ENCODE data around the gene FDXR. TPM values are rescaled to one million over a fixed set of nuclear protein-coding genes. Genes with fewer than 3 reads are reported as not detected.

FDXR gene
- total and polyA plus RNA-seq, 2 donors (not counting 3 experiments of a cell fraction or from before 2014, with no cell fraction given) = 19.7 to 33.4 TPM

DNA sequence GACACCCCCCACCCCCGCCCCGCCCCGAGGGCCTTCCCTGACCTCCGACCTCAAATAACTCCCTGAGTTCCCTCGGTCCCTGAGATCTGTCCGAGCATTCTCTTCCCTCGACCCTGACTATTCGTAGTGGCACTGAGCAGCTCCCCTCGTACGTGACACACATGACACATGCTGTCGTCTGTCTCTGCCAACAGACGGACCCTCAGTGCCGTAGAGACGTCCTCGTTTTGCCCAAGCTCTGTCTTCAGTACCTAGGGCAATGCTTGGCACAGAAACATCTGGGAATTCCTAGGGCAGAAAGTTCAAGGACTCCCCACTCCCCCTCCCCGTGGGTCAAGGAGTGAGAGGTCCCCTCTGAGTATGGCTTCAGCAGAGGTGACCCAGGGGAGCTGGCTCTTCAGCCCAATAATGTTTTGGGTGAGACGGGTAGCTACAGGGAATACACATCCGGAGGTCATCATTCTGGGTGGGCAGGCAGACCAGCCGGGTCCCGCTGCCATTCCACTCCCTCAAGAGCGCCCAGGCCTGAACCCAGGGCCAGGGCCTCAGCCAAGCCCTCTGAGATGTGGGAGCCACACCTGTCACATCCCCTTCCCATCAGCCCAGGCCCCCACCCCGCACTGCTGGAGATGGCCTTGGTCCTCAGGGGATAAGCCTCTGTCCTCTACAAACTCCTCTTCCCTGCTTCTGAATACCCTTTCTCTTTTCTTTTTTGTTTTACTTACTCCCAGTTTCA, 21.3 kb upstream of the FDXR start:
- BruUV-seq (replicated peaks) = no TSS peak

More for the DNA sequence above, 21.3 kb upstream of the FDXR start:
- no peak overlapping the region for H2AFZ ChIP-seq (ENCODE audit: low read depth, low read length)
- H4K20me1 ChIP-seq (replicated peaks; ENCODE audit: control insufficient read depth, extremely low read depth, insufficient read depth, low read length) = no peaks in the 10 kb centered on the region
- TF ChIP-seq, protein P1, sequence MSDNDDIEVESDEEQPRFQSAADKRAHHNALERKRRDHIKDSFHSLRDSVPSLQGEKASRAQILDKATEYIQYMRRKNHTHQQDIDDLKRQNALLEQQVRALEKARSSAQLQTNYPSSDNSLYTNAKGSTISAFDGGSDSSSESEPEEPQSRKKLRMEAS (IDR thresholded peaks at IDR 0.05; ENCODE audit: insufficient read depth, insufficient read length) = no peak
- TF ChIP-seq EZH2 (IDR thresholded peaks at IDR 0.05; ENCODE audit: borderline replicate concordance, low read depth, low read length, severe bottlenecking) (no peak), CTCF (IDR thresholded peaks at IDR 0.05; ENCODE audit: extremely low read depth in 1 of 2, insufficient read depth in 1 of 2, low read depth in 1 of 2, low read length in 2 of 2) (no peak), POLR2A (IDR thresholded peaks at IDR 0.05; ENCODE audit: low read depth, low read length) (no peak), FOS (IDR thresholded peaks at IDR 0.05; ENCODE audit: borderline replicate concordance, insufficient read depth, low read length) (no peak), MYC (IDR thresholded peaks at IDR 0.05; ENCODE audit: low read depth, low read length) (no peak), GATA2 (IDR thresholded peaks at IDR 0.05; ENCODE audit: insufficient read depth, insufficient read length, low read depth, low read length) (no peak), POLR2AphosphoS5 (IDR thresholded peaks at IDR 0.05; ENCODE audit: insufficient read depth, low read depth, low read length) (no peak), JUN (IDR thresholded peaks at IDR 0.05; ENCODE audit: borderline replicate concordance, insufficient read depth, insufficient read length, low read depth) (no peak)
- no peak overlapping the region for H3K27ac ChIP-seq (ENCODE audit: insufficient read depth, low read depth, low read length)
- H3K27me3 ChIP-seq (ENCODE audit: control insufficient read depth in 2 of 2, insufficient read depth in 2 of 2, low read length in 2 of 2) = peaks cover 37 to 39% of the 10 kb centered on the region in 2 experiments
- no peak overlapping the region for H3K4me3 ChIP-seq (replicated peaks in 1 of 3; ENCODE audit: insufficient read depth in 1 of 3, low read depth in 1 of 3, low read length in 3 of 3)
- no peaks in the 10 kb centered on the region for H3K4me1 ChIP-seq (ENCODE audit: control insufficient read depth, extremely low read depth, insufficient read depth, low read length)
- H3K4me2 ChIP-seq (ENCODE audit: insufficient read depth, low read length) = no peak overlapping the region
- ChIA-PET CTCF (interaction anchor here (1.0 kb wide), 3 partner anchors 12 to 21 kb away, joined by 3 to 4 read pairs (median 4); partner anchors contain the start of gene FDXR), POLR2A (no interaction called here)
- no peaks in the 10 kb centered on the region for H3K79me2 ChIP-seq (ENCODE audit: control insufficient read depth, insufficient read depth, low read length)
- DNase-seq (ENCODE audit: low read depth, low spot score) = no peak
- dilution Hi-C loops (cut with MboI; ENCODE audit: extremely low pct_ligation_motif_present, low sequenced_read_pairs) = no loop called here
- FAIRE-seq = no peak
- H3K9me1 ChIP-seq (replicated peaks; ENCODE audit: control insufficient read depth, extremely low read depth, insufficient read depth, low read length) = no peaks in the 10 kb centered on the region
- no peaks in the 10 kb centered on the region for H3K9me3 ChIP-seq (replicated peaks; ENCODE audit: control insufficient read depth, insufficient read depth, low read length)
- H3K36me3 ChIP-seq (ENCODE audit: control insufficient read depth in 2 of 2, extremely low read depth in 1 of 2, insufficient read depth in 2 of 2, low read length in 2 of 2) = no peaks in the 10 kb centered on the region
- intact Hi-C loops (cut with micrococcal nuclease) = no loop called here
- H3K9ac ChIP-seq (replicated peaks; ENCODE audit: extremely low read depth, insufficient read depth, low read length) = no peak overlapping the region

All from endothelial cell of umbilical vein (primary cell).